GM12891 (cell line): ENCODE data around the gene GLI1.

Experiments
- POLR2A ChIP-seq: IDR thresholded peaks from 2 replicates; pipeline ENCODE4 v1.6.1; 2011; ENCODE audit warnings: low read depth, low read length, control low read depth
- POLR2AphosphoS5 ChIP-seq: IDR thresholded peaks from 2 replicates; pipeline ENCODE4 v1.6.1; 2011; ENCODE audit warnings: low read depth, low read length, control low read depth
- POU2F2 ChIP-seq: IDR thresholded peaks from 2 replicates; pipeline ENCODE4 v1.6.1; 2011; ENCODE audit warnings: low read depth, mild to moderate bottlenecking, control low read depth, low read length, moderate library complexity
- SPI1 ChIP-seq: IDR thresholded peaks from 2 replicates; pipeline ENCODE4 v1.6.1; 2011; ENCODE audit warnings: low read depth, low read length, control low read depth
- TAF1 ChIP-seq: IDR thresholded peaks from 2 replicates; pipeline ENCODE4 v1.6.1; 2011; ENCODE audit warnings: low read depth, low read length, control low read depth

DNA sequence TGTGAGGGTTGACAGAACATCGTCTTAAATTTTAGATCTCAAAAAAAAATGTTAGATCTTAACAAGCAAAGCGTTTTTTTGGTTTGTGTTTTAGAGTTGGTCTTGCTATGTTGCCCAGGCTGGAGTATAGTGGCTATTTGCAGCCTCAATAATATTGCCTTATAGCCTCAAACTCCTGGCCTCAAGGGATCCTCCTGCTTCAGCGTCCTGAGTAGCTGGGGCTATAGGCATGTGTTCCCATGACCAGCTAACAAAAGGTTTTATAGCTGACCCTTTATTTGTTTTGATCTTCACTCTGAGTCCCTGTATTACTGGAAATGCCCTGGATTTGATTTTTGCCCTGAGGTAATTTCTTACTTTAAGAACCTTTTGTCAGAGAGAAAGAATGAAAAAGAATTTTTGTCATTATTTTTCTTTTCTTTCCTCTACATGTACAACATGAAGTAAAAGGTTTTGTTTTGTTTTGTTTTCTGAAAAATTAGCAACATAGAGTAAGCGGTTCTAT is 19.8 kb upstream of the GLI1 start:
- TF ChIP-seq POLR2A: no peak
- no peak for TF ChIP-seq POLR2AphosphoS5
- TF ChIP-seq TAF1: no peak
- no peak for TF ChIP-seq SPI1
- TF ChIP-seq POU2F2: no peak
